ENCODE results near the gene IL1RAPL1. TPM values are rescaled to one million over a fixed set of nuclear protein-coding genes. Genes with fewer than 3 reads are reported as not detected.
A peak's percentile ranks its signal among the peaks of the same experiment; 100 is the strongest.

Gene IL1RAPL1
- polyA plus RNA-seq, 1 donor from 2014 or later = not detected

- H3K4me1 Mint-ChIP-seq = no peaks in the 10 kb centered on the region
- H3K27ac Mint-ChIP-seq = peak overlapping the region in 1 of 3 donors; percentile 55
- no peaks in the 10 kb centered on the region for H3K9me3 Mint-ChIP-seq
- no peak overlapping the region for H3K4me3 Mint-ChIP-seq
- H3K36me3 Mint-ChIP-seq = no peaks in the 10 kb centered on the region
- no peaks in the 10 kb centered on the region for H3K27me3 Mint-ChIP-seq
Observed at GRCh38 chrX:28595346-28595745, 8.1 kb downstream of the IL1RAPL1 start.

GRCh38 chrX:28599957-28600356 is 12.7 kb downstream of the IL1RAPL1 start:
- Mint-ChIP-seq H3K4me1 (no peaks in the 10 kb centered on the region), H3K27ac (no peak overlapping the region), H3K27me3 (no peaks in the 10 kb centered on the region), H3K4me3 (no peak overlapping the region), H3K36me3 (no peaks in the 10 kb centered on the region), H3K9me3 (peaks cover 0 to 3% (median 1%) of the 10 kb centered on the region in 3 donors)

- no peaks in the 10 kb centered on the region for H3K4me1 Mint-ChIP-seq
- no peaks in the 10 kb centered on the region for H3K36me3 Mint-ChIP-seq
- no peak overlapping the region for H3K4me3 Mint-ChIP-seq
- no peaks in the 10 kb centered on the region for H3K27me3 Mint-ChIP-seq
- peaks cover 0 to 10% (median 6%) of the 10 kb centered on the region in 3 donors for H3K9me3 Mint-ChIP-seq
- no peak overlapping the region for H3K27ac Mint-ChIP-seq
Observed at GRCh38 chrX:28609003-28609402, 21.8 kb downstream of the IL1RAPL1 start.

GRCh38 chrX:28609917-28610613 is 22.8 kb downstream of the IL1RAPL1 start:
- H3K4me3 Mint-ChIP-seq = no peak overlapping the region
- H3K27ac Mint-ChIP-seq = no peak overlapping the region
- H3K4me1 Mint-ChIP-seq = no peaks in the 10 kb centered on the region
- H3K27me3 Mint-ChIP-seq = no peaks in the 10 kb centered on the region
- H3K36me3 Mint-ChIP-seq = no peaks in the 10 kb centered on the region
- peaks cover 0 to 7% (median 5%) of the 10 kb centered on the region in 3 donors for H3K9me3 Mint-ChIP-seq

- Mint-ChIP-seq H3K27ac (no peak overlapping the region), H3K36me3 (no peaks in the 10 kb centered on the region), H3K4me3 (no peak overlapping the region), H3K27me3 (no peaks in the 10 kb centered on the region), H3K4me1 (no peaks in the 10 kb centered on the region), H3K9me3 (peaks cover 0 to 2% (median under 1%) of the 10 kb centered on the region in 3 donors)
Observed at GRCh38 chrX:28610746-28611145, 23.5 kb downstream of the IL1RAPL1 start.

GRCh38 chrX:28613558-28613957 is 26.3 kb downstream of the IL1RAPL1 start:
- H3K9me3 Mint-ChIP-seq = peaks cover 0 to 3% (median 0%) of the 10 kb centered on the region in 3 donors
- H3K27me3 Mint-ChIP-seq = no peaks in the 10 kb centered on the region
- no peaks in the 10 kb centered on the region for H3K36me3 Mint-ChIP-seq
- H3K27ac Mint-ChIP-seq = no peak overlapping the region
- H3K4me3 Mint-ChIP-seq = no peak overlapping the region
- H3K4me1 Mint-ChIP-seq = no peaks in the 10 kb centered on the region

GRCh38 chrX:28625223-28625622 is 38.0 kb downstream of the IL1RAPL1 start:
- H3K27me3 Mint-ChIP-seq = no peaks in the 10 kb centered on the region
- no peak overlapping the region for H3K27ac Mint-ChIP-seq
- H3K9me3 Mint-ChIP-seq = peaks cover 0 to 7% (median 0%) of the 10 kb centered on the region in 3 donors
- H3K36me3 Mint-ChIP-seq = no peaks in the 10 kb centered on the region
- no peak overlapping the region for H3K4me3 Mint-ChIP-seq
- no peaks in the 10 kb centered on the region for H3K4me1 Mint-ChIP-seq

GRCh38 chrX:28626515-28626914 is 39.3 kb downstream of the IL1RAPL1 start:
- Mint-ChIP-seq H3K4me3 (no peak overlapping the region), H3K4me1 (no peaks in the 10 kb centered on the region), H3K36me3 (no peaks in the 10 kb centered on the region)

GRCh38 chrX:28628120-28628519 is 40.9 kb downstream of the IL1RAPL1 start:
- no peaks in the 10 kb centered on the region for H3K27me3 Mint-ChIP-seq
- H3K27ac Mint-ChIP-seq = no peak overlapping the region
- peaks cover 0 to 3% (median 2%) of the 10 kb centered on the region in 3 donors for H3K9me3 Mint-ChIP-seq
- no peaks in the 10 kb centered on the region for H3K4me1 Mint-ChIP-seq
- no peak overlapping the region for H3K4me3 Mint-ChIP-seq
- no peaks in the 10 kb centered on the region for H3K36me3 Mint-ChIP-seq

More at GRCh38 chrX:28626515-28626914, 39.3 kb downstream of the IL1RAPL1 start:
- no peaks in the 10 kb centered on the region for H3K27me3 Mint-ChIP-seq
- H3K9me3 Mint-ChIP-seq = no peaks in the 10 kb centered on the region
- H3K27ac Mint-ChIP-seq = no peak overlapping the region

- no peaks in the 10 kb centered on the region for H3K36me3 Mint-ChIP-seq
Observed at GRCh38 chrX:28638775-28639174, 51.5 kb downstream of the IL1RAPL1 start.

GRCh38 chrX:28639451-28639850 is 52.2 kb downstream of the IL1RAPL1 start:
- Mint-ChIP-seq H3K27me3 (no peaks in the 10 kb centered on the region), H3K4me1 (no peaks in the 10 kb centered on the region), H3K36me3 (no peaks in the 10 kb centered on the region), H3K27ac (no peak overlapping the region), H3K9me3 (peaks cover 2 to 9% (median 3%) of the 10 kb centered on the region in 3 donors), H3K4me3 (no peak overlapping the region)

More at GRCh38 chrX:28638775-28639174, 51.5 kb downstream of the IL1RAPL1 start:
- Mint-ChIP-seq H3K4me3 (no peak overlapping the region), H3K9me3 (peaks cover 2 to 9% (median 3%) of the 10 kb centered on the region in 3 donors), H3K27me3 (no peaks in the 10 kb centered on the region), H3K27ac (no peak overlapping the region), H3K4me1 (no peaks in the 10 kb centered on the region)

- Mint-ChIP-seq H3K36me3 (no peaks in the 10 kb centered on the region), H3K9me3 (peaks cover 0 to 4% (median 3%) of the 10 kb centered on the region in 3 donors), H3K4me3 (no peak overlapping the region), H3K27ac (no peak overlapping the region), H3K4me1 (no peaks in the 10 kb centered on the region), H3K27me3 (no peaks in the 10 kb centered on the region)
Observed at GRCh38 chrX:28649541-28649940, 62.3 kb downstream of the IL1RAPL1 start.

- no peaks in the 10 kb centered on the region for H3K4me1 Mint-ChIP-seq
- peaks cover 0 to 4% (median 2%) of the 10 kb centered on the region in 3 donors for H3K9me3 Mint-ChIP-seq
- H3K27me3 Mint-ChIP-seq = no peaks in the 10 kb centered on the region
- H3K4me3 Mint-ChIP-seq = no peak overlapping the region
- no peaks in the 10 kb centered on the region for H3K36me3 Mint-ChIP-seq
- H3K27ac Mint-ChIP-seq = no peak overlapping the region
Observed at GRCh38 chrX:28651186-28651585, 63.9 kb downstream of the IL1RAPL1 start.

- H3K36me3 Mint-ChIP-seq = no peaks in the 10 kb centered on the region
- peaks cover 0 to 3% (median 0%) of the 10 kb centered on the region in 3 donors for H3K4me1 Mint-ChIP-seq
- H3K4me3 Mint-ChIP-seq = no peak overlapping the region
- no peak overlapping the region for H3K27ac Mint-ChIP-seq
- H3K9me3 Mint-ChIP-seq = peaks cover 0 to 5% (median 1%) of the 10 kb centered on the region in 3 donors
- no peaks in the 10 kb centered on the region for H3K27me3 Mint-ChIP-seq
Observed at GRCh38 chrX:28659269-28659668, 72.0 kb downstream of the IL1RAPL1 start.

- Mint-ChIP-seq H3K9me3 (peaks cover 0 to 2% (median 0%) of the 10 kb centered on the region in 3 donors), H3K4me3 (no peak overlapping the region), H3K4me1 (no peaks in the 10 kb centered on the region), H3K27ac (no peak overlapping the region), H3K27me3 (no peaks in the 10 kb centered on the region), H3K36me3 (no peaks in the 10 kb centered on the region)
Observed at GRCh38 chrX:28665778-28666177, 78.5 kb downstream of the IL1RAPL1 start.

- Mint-ChIP-seq H3K4me3 (no peak overlapping the region), H3K4me1 (no peaks in the 10 kb centered on the region), H3K36me3 (no peaks in the 10 kb centered on the region), H3K9me3 (peaks cover 0 to 3% (median 2%) of the 10 kb centered on the region in 3 donors), H3K27ac (no peak overlapping the region), H3K27me3 (no peaks in the 10 kb centered on the region)
Observed at GRCh38 chrX:28668303-28668702, 81.1 kb downstream of the IL1RAPL1 start.
